ENCODE data around the gene CAMTA1. TPM values are rescaled to one million over a fixed set of nuclear protein-coding genes. Genes with fewer than 3 reads are reported as not detected.
A peak's percentile ranks its signal among the peaks of the same experiment; 100 is the strongest.

The CAMTA1 gene
- total and polyA plus RNA-seq, 2 experiments from 2014 or later, result 89.0 to 145 TPM

GRCh38 chr1:7549277-7550161 lies 764.3 kb downstream of the CAMTA1 start:
- Histone ChIP-seq H3K36me3 (replicated peaks; ENCODE audit: insufficient read depth, low read depth) (no peaks in the 10 kb centered on the region), H3K9me3 (ENCODE audit: low read depth) (no peaks in the 10 kb centered on the region), H2AFZ (no peak overlapping the region), H3K4me3 (no peak overlapping the region), H4K20me1 (ENCODE audit: insufficient read depth, poor library complexity, severe bottlenecking) (no peaks in the 10 kb centered on the region), H3K27ac (no peak overlapping the region), H3K79me2 (no peaks in the 10 kb centered on the region), H3K27me3 (no peaks in the 10 kb centered on the region), H3K4me1 (ENCODE audit: insufficient read depth) (peaks cover 7% of the 10 kb centered on the region), H3K4me2 (no peak overlapping the region), H3K9me2 (replicated peaks; ENCODE audit: insufficient read depth) (no peaks in the 10 kb centered on the region)
- TF ChIP-seq EZH2 (IDR thresholded peaks at IDR 0.05; ENCODE audit: borderline replicate concordance), result no peak
- TF ChIP-seq CTCF (IDR thresholded peaks at IDR 0.05; ENCODE audit: poor library complexity), result no peak
- no peak for TF ChIP-seq EZH2phosphoT487 (IDR thresholded peaks at IDR 0.05; ENCODE audit: low read depth, severe bottlenecking, unreplicated experiment)
- DNase-seq (ENCODE audit: low spot score), result peak; percentile 43
- 61% methylated on average over 10 of the region's 10 CpGs for WGBS (ENCODE audit: low lambda C conversion rate, missing lambda C conversion rate)

GRCh38 chr1:7550261-7550865 lies 765.1 kb downstream of the CAMTA1 start:
- H3K27me3 ChIP-seq, result no peaks in the 10 kb centered on the region
- H3K4me2 ChIP-seq, result no peak overlapping the region
- no peak overlapping the region for H3K4me3 ChIP-seq
- TF ChIP-seq CTCF (IDR thresholded peaks at IDR 0.05; ENCODE audit: poor library complexity) (no peak), EZH2phosphoT487 (IDR thresholded peaks at IDR 0.05; ENCODE audit: low read depth, severe bottlenecking, unreplicated experiment) (no peak), EZH2 (IDR thresholded peaks at IDR 0.05; ENCODE audit: borderline replicate concordance) (no peak)
- no peaks in the 10 kb centered on the region for H4K20me1 ChIP-seq (ENCODE audit: insufficient read depth, poor library complexity, severe bottlenecking)
- no peaks in the 10 kb centered on the region for H3K36me3 ChIP-seq (replicated peaks; ENCODE audit: insufficient read depth, low read depth)
- peaks cover 7% of the 10 kb centered on the region for H3K4me1 ChIP-seq (ENCODE audit: insufficient read depth)
- H3K79me2 ChIP-seq, result no peaks in the 10 kb centered on the region
- H3K9me3 ChIP-seq (ENCODE audit: low read depth), result no peaks in the 10 kb centered on the region
- 68% methylated on average over 4 of the region's 8 CpGs for WGBS (ENCODE audit: low lambda C conversion rate, missing lambda C conversion rate)
- no peak overlapping the region for H3K27ac ChIP-seq
- DNase-seq (ENCODE audit: low spot score), result no peak
- no peak overlapping the region for H2AFZ ChIP-seq
- no peaks in the 10 kb centered on the region for H3K9me2 ChIP-seq (replicated peaks; ENCODE audit: insufficient read depth)

GRCh38 chr1:7550981-7551380 lies 765.7 kb downstream of the CAMTA1 start:
- TF ChIP-seq EZH2phosphoT487 (IDR thresholded peaks at IDR 0.05; ENCODE audit: low read depth, severe bottlenecking, unreplicated experiment) (no peak), EZH2 (IDR thresholded peaks at IDR 0.05; ENCODE audit: borderline replicate concordance) (no peak), CTCF (IDR thresholded peaks at IDR 0.05; ENCODE audit: poor library complexity) (no peak)
- H2AFZ ChIP-seq, result no peak overlapping the region
- peaks cover 7% of the 10 kb centered on the region for H3K4me1 ChIP-seq (ENCODE audit: insufficient read depth)
- no peaks in the 10 kb centered on the region for H3K36me3 ChIP-seq (replicated peaks; ENCODE audit: insufficient read depth, low read depth)
- H3K4me2 ChIP-seq, result no peak overlapping the region
- no peaks in the 10 kb centered on the region for H3K79me2 ChIP-seq
- H3K4me3 ChIP-seq, result no peak overlapping the region
- WGBS (ENCODE audit: low lambda C conversion rate, missing lambda C conversion rate), result 75% methylated on average over 6 of the region's 6 CpGs
- no peak for DNase-seq (ENCODE audit: low spot score)
- no peaks in the 10 kb centered on the region for H4K20me1 ChIP-seq (ENCODE audit: insufficient read depth, poor library complexity, severe bottlenecking)
- no peaks in the 10 kb centered on the region for H3K27me3 ChIP-seq
- H3K9me3 ChIP-seq (ENCODE audit: low read depth), result no peaks in the 10 kb centered on the region
- H3K9me2 ChIP-seq (replicated peaks; ENCODE audit: insufficient read depth), result no peaks in the 10 kb centered on the region
- H3K27ac ChIP-seq, result no peak overlapping the region

Measured in hepatocyte (in vitro differentiated cells).